ENCODE measurements around the gene RAP2B. TPM values are rescaled to one million over a fixed set of nuclear protein-coding genes. Genes with fewer than 3 reads are reported as not detected.

RAP2B gene
- total and polyA plus RNA-seq, 2 donors (not counting 3 experiments of a cell fraction or from before 2014, with no cell fraction given) = 8.3 to 27.5 TPM

GRCh38 chr3:153215966-153216365 is 53.9 kb downstream of the RAP2B start:
- Histone ChIP-seq H3K27ac (ENCODE audit: insufficient read depth, low read depth, low read length) (no peak overlapping the region), H3K79me2 (ENCODE audit: control insufficient read depth, insufficient read depth, low read length) (no peaks in the 10 kb centered on the region), H3K9me3 (replicated peaks; ENCODE audit: control insufficient read depth, insufficient read depth, low read length) (no peaks in the 10 kb centered on the region), H4K20me1 (replicated peaks; ENCODE audit: control insufficient read depth, extremely low read depth, insufficient read depth, low read length) (no peaks in the 10 kb centered on the region), H3K4me1 (ENCODE audit: control insufficient read depth, extremely low read depth, insufficient read depth, low read length) (peaks cover 22% of the 10 kb centered on the region), H2AFZ (ENCODE audit: low read depth, low read length) (no peak overlapping the region), H3K36me3 (ENCODE audit: control insufficient read depth in 2 of 2, extremely low read depth in 1 of 2, insufficient read depth in 2 of 2, low read length in 2 of 2) (no peaks in the 10 kb centered on the region), H3K27me3 (ENCODE audit: control insufficient read depth in 2 of 2, insufficient read depth in 2 of 2, low read length in 2 of 2) (no peaks in the 10 kb centered on the region), H3K4me3 (replicated peaks in 1 of 3; ENCODE audit: insufficient read depth in 1 of 3, low read depth in 1 of 3, low read length in 3 of 3) (no peak overlapping the region), H3K9ac (replicated peaks; ENCODE audit: extremely low read depth, insufficient read depth, low read length) (no peak overlapping the region), H3K4me2 (ENCODE audit: insufficient read depth, low read length) (no peak overlapping the region), H3K9me1 (replicated peaks; ENCODE audit: control insufficient read depth, extremely low read depth, insufficient read depth, low read length) (no peaks in the 10 kb centered on the region)
- intact Hi-C loops (cut with micrococcal nuclease) = no loop called here
- BruUV-seq (replicated peaks) = no TSS peak
- FAIRE-seq = no peak
- DNase-seq (ENCODE audit: low read depth, low spot score) = peak; percentile 28
- TF ChIP-seq POLR2AphosphoS5 (IDR thresholded peaks at IDR 0.05; ENCODE audit: insufficient read depth, low read depth, low read length) (no peak), GATA2 (IDR thresholded peaks at IDR 0.05; ENCODE audit: insufficient read depth, insufficient read length, low read depth, low read length) (no peak), POLR2A (IDR thresholded peaks at IDR 0.05; ENCODE audit: low read depth, low read length) (no peak), MAX (IDR thresholded peaks at IDR 0.05; ENCODE audit: insufficient read depth, insufficient read length) (no peak), FOS (IDR thresholded peaks at IDR 0.05; ENCODE audit: borderline replicate concordance, insufficient read depth, low read length) (no peak), JUN (IDR thresholded peaks at IDR 0.05; ENCODE audit: borderline replicate concordance, insufficient read depth, insufficient read length, low read depth) (no peak), CTCF (IDR thresholded peaks at IDR 0.05; ENCODE audit: extremely low read depth in 1 of 2, insufficient read depth in 1 of 2, low read depth in 1 of 2, low read length in 2 of 2) (no peak), MYC (IDR thresholded peaks at IDR 0.05; ENCODE audit: low read depth, low read length) (no peak), EZH2 (IDR thresholded peaks at IDR 0.05; ENCODE audit: borderline replicate concordance, low read depth, low read length, severe bottlenecking) (no peak)
- POLR2A ChIA-PET = no interaction called here
- dilution Hi-C loops (cut with MboI; ENCODE audit: extremely low pct_ligation_motif_present, low sequenced_read_pairs) = no loop called here
- CTCF ChIA-PET = interaction anchor here (1.1 kb wide), 1 partner anchor 9 kb away, joined by 3 read pairs; no protein-coding TSS in a partner anchor

Measured in endothelial cell of umbilical vein (primary cell).